Measurements from ENCODE around the gene AK2.

DNA sequence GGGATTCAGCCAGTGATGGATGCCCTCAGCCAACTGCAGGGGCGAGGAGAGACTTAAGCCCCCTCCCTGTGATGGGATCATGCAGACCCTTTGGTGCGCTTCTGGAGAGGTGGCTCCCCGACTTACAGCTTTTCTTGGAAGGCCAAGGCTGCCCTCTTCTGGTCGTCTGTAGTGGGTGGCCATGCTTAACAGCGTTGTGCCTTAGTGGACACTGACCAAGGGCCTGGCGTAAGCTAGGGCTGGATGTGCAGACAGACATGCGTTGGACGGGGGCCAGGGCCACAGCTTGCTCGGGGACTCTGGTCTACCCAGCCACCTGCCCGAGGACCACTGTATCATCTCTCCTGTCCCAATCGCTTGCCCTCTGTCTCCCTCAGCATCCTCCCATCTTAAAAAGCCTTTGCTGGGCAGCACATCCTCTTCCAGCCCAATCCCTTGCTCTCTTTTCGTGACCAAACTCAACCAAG is 49.7 kb upstream of the AK2 start:
- TF ChIP-seq CBX5 (IDR thresholded peaks at IDR 0.05; ENCODE audit: low read depth) (no peak), EP300 (IDR thresholded peaks at IDR 0.05; ENCODE audit: borderline replicate concordance in 1 of 2, control insufficient read depth in 1 of 2, low read depth in 2 of 2, low read length in 2 of 2) (no peak), CHD2 (IDR thresholded peaks at IDR 0.05; ENCODE audit: borderline replicate concordance, low read depth, low read length) (no peak), POLR2A (IDR thresholded peaks at IDR 0.05; ENCODE audit: low read depth, low read length) (no peak), IRF3 (IDR thresholded peaks at IDR 0.05) (no peak), SPI1 (IDR thresholded peaks at IDR 0.05; ENCODE audit: borderline replicate concordance, insufficient read depth, low read depth, low read length) (no peak), REST (IDR thresholded peaks at IDR 0.05; ENCODE audit: low read depth, low read length) (no peak), SP1 (IDR thresholded peaks at IDR 0.05; ENCODE audit: low read depth, low read length) (no peak)
- TF ChIP-seq, protein P1, sequence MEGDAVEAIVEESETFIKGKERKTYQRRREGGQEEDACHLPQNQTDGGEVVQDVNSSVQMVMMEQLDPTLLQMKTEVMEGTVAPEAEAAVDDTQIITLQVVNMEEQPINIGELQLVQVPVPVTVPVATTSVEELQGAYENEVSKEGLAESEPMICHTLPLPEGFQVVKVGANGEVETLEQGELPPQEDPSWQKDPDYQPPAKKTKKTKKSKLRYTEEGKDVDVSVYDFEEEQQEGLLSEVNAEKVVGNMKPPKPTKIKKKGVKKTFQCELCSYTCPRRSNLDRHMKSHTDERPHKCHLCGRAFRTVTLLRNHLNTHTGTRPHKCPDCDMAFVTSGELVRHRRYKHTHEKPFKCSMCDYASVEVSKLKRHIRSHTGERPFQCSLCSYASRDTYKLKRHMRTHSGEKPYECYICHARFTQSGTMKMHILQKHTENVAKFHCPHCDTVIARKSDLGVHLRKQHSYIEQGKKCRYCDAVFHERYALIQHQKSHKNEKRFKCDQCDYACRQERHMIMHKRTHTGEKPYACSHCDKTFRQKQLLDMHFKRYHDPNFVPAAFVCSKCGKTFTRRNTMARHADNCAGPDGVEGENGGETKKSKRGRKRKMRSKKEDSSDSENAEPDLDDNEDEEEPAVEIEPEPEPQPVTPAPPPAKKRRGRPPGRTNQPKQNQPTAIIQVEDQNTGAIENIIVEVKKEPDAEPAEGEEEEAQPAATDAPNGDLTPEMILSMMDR (IDR thresholded peaks at IDR 0.05 in 2 of 3, conservative IDR thresholded peaks at IDR 0.05 in 1 of 3; ENCODE audit: control insufficient read depth in 2 of 3, extremely low read depth in 1 of 3, insufficient read depth in 1 of 3, low read depth in 3 of 3, low read length in 3 of 3), result peak; percentile 74 to 83 (median 75)
- TF ChIP-seq, protein P2, sequence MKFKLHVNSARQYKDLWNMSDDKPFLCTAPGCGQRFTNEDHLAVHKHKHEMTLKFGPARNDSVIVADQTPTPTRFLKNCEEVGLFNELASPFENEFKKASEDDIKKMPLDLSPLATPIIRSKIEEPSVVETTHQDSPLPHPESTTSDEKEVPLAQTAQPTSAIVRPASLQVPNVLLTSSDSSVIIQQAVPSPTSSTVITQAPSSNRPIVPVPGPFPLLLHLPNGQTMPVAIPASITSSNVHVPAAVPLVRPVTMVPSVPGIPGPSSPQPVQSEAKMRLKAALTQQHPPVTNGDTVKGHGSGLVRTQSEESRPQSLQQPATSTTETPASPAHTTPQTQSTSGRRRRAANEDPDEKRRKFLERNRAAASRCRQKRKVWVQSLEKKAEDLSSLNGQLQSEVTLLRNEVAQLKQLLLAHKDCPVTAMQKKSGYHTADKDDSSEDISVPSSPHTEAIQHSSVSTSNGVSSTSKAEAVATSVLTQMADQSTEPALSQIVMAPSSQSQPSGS (IDR thresholded peaks at IDR 0.05; ENCODE audit: low read length), result no peak
- TF ChIP-seq, protein P3, sequence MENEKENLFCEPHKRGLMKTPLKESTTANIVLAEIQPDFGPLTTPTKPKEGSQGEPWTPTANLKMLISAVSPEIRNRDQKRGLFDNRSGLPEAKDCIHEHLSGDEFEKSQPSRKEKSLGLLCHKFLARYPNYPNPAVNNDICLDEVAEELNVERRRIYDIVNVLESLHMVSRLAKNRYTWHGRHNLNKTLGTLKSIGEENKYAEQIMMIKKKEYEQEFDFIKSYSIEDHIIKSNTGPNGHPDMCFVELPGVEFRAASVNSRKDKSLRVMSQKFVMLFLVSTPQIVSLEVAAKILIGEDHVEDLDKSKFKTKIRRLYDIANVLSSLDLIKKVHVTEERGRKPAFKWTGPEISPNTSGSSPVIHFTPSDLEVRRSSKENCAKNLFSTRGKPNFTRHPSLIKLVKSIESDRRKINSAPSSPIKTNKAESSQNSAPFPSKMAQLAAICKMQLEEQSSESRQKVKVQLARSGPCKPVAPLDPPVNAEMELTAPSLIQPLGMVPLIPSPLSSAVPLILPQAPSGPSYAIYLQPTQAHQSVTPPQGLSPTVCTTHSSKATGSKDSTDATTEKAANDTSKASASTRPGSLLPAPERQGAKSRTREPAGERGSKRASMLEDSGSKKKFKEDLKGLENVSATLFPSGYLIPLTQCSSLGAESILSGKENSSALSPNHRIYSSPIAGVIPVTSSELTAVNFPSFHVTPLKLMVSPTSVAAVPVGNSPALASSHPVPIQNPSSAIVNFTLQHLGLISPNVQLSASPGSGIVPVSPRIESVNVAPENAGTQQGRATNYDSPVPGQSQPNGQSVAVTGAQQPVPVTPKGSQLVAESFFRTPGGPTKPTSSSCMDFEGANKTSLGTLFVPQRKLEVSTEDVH (IDR thresholded peaks at IDR 0.05; ENCODE audit: low read depth, partially characterized antibody), result no peak
- TF ChIP-seq, protein P4, sequence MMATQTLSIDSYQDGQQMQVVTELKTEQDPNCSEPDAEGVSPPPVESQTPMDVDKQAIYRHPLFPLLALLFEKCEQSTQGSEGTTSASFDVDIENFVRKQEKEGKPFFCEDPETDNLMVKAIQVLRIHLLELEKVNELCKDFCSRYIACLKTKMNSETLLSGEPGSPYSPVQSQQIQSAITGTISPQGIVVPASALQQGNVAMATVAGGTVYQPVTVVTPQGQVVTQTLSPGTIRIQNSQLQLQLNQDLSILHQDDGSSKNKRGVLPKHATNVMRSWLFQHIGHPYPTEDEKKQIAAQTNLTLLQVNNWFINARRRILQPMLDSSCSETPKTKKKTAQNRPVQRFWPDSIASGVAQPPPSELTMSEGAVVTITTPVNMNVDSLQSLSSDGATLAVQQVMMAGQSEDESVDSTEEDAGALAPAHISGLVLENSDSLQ (IDR thresholded peaks at IDR 0.05), result no peak
